ENCODE measurements around the gene CORO2A.

Gene CORO2A

DNA sequence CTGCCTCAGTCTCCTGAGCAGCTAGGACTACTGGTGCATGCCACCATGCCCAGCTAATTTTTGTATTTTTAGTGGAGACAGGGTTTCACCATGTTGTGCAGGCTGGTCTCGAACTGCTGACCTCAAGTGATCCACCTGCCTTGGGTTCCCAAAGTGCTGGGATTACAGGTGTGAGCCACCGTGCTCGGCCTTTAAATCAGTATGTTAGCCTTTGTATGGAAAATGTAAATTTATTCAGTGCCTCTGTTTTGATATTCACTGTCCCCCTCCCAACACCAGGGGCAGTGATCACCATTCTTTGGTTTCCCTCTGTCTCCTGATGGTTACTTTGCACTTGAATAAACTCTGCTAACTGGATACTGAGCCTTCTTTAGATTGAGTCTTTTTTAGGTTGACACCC lies 101.8 kb downstream of the CORO2A start:
- peak; percentile 30 for TF ChIP-seq RAD21 (IDR thresholded peaks at IDR 0.05; ENCODE audit: low read depth)

DNA sequence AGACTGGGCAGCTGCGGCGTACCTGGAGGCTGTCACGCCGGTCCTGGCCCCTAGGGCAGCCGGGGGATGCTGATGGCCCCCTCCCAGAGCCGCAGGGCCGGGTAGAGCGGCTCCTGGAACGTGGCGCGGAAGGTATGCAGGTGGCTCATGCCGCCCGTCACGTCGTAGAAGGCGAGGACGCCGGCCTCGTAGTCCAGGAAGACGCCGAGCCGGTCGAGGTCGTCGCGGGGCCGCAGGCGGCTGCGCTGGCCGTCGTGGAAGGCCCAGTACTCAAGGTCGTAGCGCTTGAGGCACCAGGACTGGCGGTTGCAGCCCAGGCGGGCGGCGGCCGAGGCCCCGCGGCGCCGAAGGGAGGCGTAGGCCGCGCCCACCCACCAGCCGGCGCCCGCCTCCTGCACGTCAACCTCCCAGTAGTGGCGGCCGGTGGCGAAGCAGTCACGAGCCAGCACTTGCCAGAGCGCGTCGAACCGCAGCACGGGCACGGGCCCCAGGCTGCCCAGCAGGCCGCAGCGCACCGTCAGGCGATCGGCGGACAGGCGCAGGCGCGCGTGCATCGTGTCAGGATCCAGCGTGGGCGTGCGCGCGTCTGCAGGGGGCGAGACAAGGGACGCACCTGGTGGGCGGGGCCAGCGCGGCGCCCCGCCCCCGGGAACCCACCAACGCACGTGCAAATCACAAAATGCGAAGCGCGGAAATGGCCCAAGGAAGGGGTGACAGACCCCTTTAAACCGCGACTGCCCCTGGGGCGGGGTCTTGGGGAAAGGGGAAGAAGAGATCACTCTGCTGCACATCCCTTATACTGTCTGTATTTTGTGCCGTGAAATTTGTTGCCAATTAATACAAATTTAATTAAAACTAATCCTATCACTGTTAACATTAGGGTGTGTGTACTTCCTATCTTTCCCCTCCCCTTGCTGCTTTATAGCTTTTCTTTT lies 104.8 kb downstream of the CORO2A start:
- TF ChIP-seq RAD21 (IDR thresholded peaks at IDR 0.05; ENCODE audit: low read depth) = no peak
- TF ChIP-seq, protein P1, sequence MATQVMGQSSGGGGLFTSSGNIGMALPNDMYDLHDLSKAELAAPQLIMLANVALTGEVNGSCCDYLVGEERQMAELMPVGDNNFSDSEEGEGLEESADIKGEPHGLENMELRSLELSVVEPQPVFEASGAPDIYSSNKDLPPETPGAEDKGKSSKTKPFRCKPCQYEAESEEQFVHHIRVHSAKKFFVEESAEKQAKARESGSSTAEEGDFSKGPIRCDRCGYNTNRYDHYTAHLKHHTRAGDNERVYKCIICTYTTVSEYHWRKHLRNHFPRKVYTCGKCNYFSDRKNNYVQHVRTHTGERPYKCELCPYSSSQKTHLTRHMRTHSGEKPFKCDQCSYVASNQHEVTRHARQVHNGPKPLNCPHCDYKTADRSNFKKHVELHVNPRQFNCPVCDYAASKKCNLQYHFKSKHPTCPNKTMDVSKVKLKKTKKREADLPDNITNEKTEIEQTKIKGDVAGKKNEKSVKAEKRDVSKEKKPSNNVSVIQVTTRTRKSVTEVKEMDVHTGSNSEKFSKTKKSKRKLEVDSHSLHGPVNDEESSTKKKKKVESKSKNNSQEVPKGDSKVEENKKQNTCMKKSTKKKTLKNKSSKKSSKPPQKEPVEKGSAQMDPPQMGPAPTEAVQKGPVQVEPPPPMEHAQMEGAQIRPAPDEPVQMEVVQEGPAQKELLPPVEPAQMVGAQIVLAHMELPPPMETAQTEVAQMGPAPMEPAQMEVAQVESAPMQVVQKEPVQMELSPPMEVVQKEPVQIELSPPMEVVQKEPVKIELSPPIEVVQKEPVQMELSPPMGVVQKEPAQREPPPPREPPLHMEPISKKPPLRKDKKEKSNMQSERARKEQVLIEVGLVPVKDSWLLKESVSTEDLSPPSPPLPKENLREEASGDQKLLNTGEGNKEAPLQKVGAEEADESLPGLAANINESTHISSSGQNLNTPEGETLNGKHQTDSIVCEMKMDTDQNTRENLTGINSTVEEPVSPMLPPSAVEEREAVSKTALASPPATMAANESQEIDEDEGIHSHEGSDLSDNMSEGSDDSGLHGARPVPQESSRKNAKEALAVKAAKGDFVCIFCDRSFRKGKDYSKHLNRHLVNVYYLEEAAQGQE (IDR thresholded peaks at IDR 0.05; ENCODE audit: low read depth) = no peak
- TF ChIP-seq TCF12 (IDR thresholded peaks at IDR 0.05; ENCODE audit: low read depth) = no peak
- TF ChIP-seq, protein P2, sequence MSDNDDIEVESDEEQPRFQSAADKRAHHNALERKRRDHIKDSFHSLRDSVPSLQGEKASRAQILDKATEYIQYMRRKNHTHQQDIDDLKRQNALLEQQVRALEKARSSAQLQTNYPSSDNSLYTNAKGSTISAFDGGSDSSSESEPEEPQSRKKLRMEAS (IDR thresholded peaks at IDR 0.05) = no peak
- no peak for TF ChIP-seq ZBTB7A (IDR thresholded peaks at IDR 0.05; ENCODE audit: low read depth)
- TF ChIP-seq FOXM1 (IDR thresholded peaks at IDR 0.05; ENCODE audit: borderline replicate concordance, low read depth) = no peak
- TF ChIP-seq EGR1 (IDR thresholded peaks at IDR 0.05) = no peak
- no peak for TF ChIP-seq CREB1 (IDR thresholded peaks at IDR 0.05; ENCODE audit: low read depth)
- TF ChIP-seq TAF1 (IDR thresholded peaks at IDR 0.05; ENCODE audit: low read depth) = no peak
- TF ChIP-seq CEBPB (IDR thresholded peaks at IDR 0.05) = no peak

DNA sequence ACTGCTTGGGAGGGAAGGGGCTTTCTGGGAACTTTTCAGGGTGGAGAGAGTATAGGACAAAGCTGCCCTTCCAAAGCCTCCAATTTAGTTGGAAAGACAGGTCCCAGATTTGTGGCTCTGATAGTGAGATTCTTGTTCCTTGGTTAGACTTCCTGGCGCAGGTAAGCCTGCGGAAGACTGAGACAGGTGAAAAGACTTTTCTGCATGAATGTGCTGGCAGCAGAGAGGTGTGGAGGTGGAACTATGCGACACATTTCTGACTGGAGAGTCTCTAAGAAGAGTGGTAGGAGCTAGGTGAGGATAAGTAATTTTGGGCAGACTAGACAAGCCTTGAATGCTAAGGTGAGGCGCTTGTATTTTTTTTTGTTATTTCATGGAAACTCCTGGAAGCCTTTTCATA lies 106.0 kb downstream of the CORO2A start:
- no peak for TF ChIP-seq YY1 (IDR thresholded peaks at IDR 0.05; ENCODE audit: low read depth)
- no peak for TF ChIP-seq CREB1 (IDR thresholded peaks at IDR 0.05; ENCODE audit: low read depth)
- TF ChIP-seq TAF1 (IDR thresholded peaks at IDR 0.05; ENCODE audit: low read depth) = no peak
- TF ChIP-seq FOXM1 (IDR thresholded peaks at IDR 0.05; ENCODE audit: borderline replicate concordance, low read depth) = no peak
- TF ChIP-seq RAD21 (IDR thresholded peaks at IDR 0.05; ENCODE audit: low read depth) = no peak
- TF ChIP-seq TCF12 (IDR thresholded peaks at IDR 0.05; ENCODE audit: low read depth) = no peak
- TF ChIP-seq EGR1 (IDR thresholded peaks at IDR 0.05) = no peak
- TF ChIP-seq, protein P3, sequence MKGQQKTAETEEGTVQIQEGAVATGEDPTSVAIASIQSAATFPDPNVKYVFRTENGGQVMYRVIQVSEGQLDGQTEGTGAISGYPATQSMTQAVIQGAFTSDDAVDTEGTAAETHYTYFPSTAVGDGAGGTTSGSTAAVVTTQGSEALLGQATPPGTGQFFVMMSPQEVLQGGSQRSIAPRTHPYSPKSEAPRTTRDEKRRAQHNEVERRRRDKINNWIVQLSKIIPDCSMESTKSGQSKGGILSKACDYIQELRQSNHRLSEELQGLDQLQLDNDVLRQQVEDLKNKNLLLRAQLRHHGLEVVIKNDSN (IDR thresholded peaks at IDR 0.05) = no peak
- TF ChIP-seq ZBTB7A (IDR thresholded peaks at IDR 0.05; ENCODE audit: low read depth) = no peak
- no peak for TF ChIP-seq CEBPB (IDR thresholded peaks at IDR 0.05)
- TF ChIP-seq, protein P1 (IDR thresholded peaks at IDR 0.05; ENCODE audit: low read depth) = no peak
- TF ChIP-seq TEAD4 (IDR thresholded peaks at IDR 0.05) = no peak
- no peak for TF ChIP-seq NFIC (IDR thresholded peaks at IDR 0.05)
- TF ChIP-seq, protein P2 (IDR thresholded peaks at IDR 0.05) = no peak

DNA sequence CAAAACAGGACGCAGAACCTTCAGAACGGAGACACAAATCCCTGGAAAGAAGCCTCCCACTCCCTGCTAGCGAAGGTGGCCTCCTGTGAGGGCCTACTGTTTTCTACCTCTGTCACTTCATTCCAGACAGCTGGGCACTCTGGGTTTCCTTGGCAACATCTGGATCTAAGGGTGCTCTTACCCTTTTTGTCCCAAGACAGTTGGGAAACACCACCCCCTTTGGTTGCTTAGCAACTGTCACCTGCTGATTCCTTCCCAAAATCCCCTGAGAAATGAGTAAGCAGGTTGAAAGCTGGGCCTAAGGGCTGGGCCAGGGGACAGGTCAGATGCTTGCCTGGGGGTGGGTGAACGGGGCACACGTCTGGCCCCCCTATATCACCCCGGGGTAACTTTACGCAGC lies 106.5 kb downstream of the CORO2A start:
- no peak for TF ChIP-seq CREB1 (IDR thresholded peaks at IDR 0.05; ENCODE audit: low read depth)
- TF ChIP-seq, protein P3 (IDR thresholded peaks at IDR 0.05) = no peak
- TF ChIP-seq TAF1 (IDR thresholded peaks at IDR 0.05; ENCODE audit: low read depth) = no peak
- no peak for TF ChIP-seq RAD21 (IDR thresholded peaks at IDR 0.05; ENCODE audit: low read depth)

DNA sequence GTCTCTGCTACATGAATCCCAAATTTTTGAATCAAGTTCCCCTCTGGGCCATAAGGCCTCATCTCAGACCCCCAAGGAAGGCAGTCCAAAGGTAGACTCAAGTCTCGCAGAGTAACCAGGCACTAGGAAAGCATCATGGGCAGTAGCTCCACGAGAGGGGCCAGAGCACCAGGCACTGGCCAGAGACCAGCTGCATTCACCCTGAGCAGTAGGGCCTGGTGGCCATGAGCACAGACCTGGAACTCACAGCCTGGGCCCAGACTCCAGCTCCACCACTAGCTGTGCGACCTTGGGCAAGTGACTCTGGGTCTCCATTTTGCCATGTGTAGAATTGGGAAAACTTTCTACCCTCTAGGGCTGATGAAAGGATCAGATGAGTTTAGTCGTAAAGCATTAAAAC lies 107.4 kb downstream of the CORO2A start:
- no peak for TF ChIP-seq CREB1 (IDR thresholded peaks at IDR 0.05; ENCODE audit: low read depth)
- no peak for TF ChIP-seq NFIC (IDR thresholded peaks at IDR 0.05)
- TF ChIP-seq RAD21 (IDR thresholded peaks at IDR 0.05; ENCODE audit: low read depth) = no peak
- TF ChIP-seq, protein P3 (IDR thresholded peaks at IDR 0.05) = no peak
- TF ChIP-seq EGR1 (IDR thresholded peaks at IDR 0.05) = no peak
- TF ChIP-seq TEAD4 (IDR thresholded peaks at IDR 0.05) = no peak
- TF ChIP-seq, protein P2 (IDR thresholded peaks at IDR 0.05) = no peak
- no peak for TF ChIP-seq YY1 (IDR thresholded peaks at IDR 0.05; ENCODE audit: low read depth)
- TF ChIP-seq FOXM1 (IDR thresholded peaks at IDR 0.05; ENCODE audit: borderline replicate concordance, low read depth) = no peak
- TF ChIP-seq, protein P1 (IDR thresholded peaks at IDR 0.05; ENCODE audit: low read depth) = no peak
- TF ChIP-seq CEBPB (IDR thresholded peaks at IDR 0.05) = no peak
- TF ChIP-seq TCF12 (IDR thresholded peaks at IDR 0.05; ENCODE audit: low read depth) = no peak
- TF ChIP-seq EP300 (IDR thresholded peaks at IDR 0.05; ENCODE audit: borderline replicate concordance) = no peak
- no peak for TF ChIP-seq TAF1 (IDR thresholded peaks at IDR 0.05; ENCODE audit: low read depth)
- no peak for TF ChIP-seq ZBTB7A (IDR thresholded peaks at IDR 0.05; ENCODE audit: low read depth)

Measured in Ishikawa (cell line).